Measurements from ENCODE around the gene CEP20.

CEP20 gene

DNA sequence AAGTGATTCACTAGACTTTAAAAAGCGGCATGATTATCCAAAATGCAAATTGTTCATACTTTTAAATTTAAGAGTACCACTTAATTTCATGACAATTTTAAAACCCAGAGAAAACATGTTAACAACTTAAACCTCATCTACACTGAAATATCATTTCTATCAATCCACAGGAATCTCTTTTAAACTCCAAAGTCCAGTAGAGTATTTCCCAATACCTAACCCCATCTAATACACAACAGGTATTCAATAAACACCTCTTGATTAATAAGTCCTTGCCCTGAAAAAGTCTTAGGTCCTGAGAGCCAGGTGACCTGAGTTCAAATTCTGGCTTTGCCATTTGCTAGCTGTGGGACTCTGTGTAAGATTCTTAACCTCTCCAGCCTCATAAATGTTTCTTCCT is 14.7 kb downstream of the CEP20 start:
- TF ChIP-seq, protein P1, sequence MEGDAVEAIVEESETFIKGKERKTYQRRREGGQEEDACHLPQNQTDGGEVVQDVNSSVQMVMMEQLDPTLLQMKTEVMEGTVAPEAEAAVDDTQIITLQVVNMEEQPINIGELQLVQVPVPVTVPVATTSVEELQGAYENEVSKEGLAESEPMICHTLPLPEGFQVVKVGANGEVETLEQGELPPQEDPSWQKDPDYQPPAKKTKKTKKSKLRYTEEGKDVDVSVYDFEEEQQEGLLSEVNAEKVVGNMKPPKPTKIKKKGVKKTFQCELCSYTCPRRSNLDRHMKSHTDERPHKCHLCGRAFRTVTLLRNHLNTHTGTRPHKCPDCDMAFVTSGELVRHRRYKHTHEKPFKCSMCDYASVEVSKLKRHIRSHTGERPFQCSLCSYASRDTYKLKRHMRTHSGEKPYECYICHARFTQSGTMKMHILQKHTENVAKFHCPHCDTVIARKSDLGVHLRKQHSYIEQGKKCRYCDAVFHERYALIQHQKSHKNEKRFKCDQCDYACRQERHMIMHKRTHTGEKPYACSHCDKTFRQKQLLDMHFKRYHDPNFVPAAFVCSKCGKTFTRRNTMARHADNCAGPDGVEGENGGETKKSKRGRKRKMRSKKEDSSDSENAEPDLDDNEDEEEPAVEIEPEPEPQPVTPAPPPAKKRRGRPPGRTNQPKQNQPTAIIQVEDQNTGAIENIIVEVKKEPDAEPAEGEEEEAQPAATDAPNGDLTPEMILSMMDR (conservative IDR thresholded peaks at IDR 0.05; ENCODE audit: low read length) = no peak
- no peak overlapping the region for H3K4me3 ChIP-seq (ENCODE audit: low read length)
- no peak for DNase-seq (ENCODE audit: low read depth)

DNA sequence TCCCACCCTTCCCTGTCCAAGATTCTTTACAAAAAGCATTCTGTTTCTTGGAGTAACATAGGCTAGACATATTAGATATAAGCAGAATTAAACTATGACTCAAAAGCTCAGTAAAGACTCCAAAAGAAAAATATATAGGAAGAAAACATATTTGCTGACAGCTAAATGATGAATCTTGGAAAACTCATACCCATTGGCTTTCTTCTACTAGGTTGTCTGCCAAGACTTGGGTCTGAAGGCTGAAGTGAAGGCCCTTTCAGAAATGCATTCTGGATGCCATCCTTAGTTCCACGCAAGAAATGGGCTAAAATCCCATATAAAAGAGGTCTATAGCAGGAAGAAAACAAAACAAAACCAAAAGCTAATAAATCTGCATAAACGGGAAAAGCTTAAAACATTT is 15.1 kb downstream of the CEP20 start:
- no peak for DNase-seq (ENCODE audit: low read depth)
- TF ChIP-seq, protein P1 (conservative IDR thresholded peaks at IDR 0.05; ENCODE audit: low read length) = no peak
- no peak overlapping the region for H3K4me3 ChIP-seq (ENCODE audit: low read length)

DNA sequence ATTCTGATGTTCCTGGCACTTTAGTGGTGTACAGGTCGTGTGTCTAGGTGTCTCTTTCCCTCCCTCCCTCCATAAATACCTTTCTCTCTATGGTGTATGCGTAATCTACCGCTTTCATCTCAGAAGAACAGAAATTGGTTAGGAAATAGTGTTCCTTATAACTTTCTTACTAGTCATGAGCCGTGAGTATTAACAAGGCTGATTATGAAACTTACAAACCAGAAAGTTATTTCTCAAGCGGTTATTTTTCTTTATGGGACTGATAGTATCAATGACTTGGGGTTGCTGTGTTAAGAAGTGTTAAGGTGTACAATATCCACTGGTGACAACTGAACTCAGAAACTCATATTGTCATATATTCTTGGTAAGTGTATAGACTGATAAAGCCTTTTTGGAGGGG is 18.4 kb downstream of the CEP20 start:
- DNase-seq (ENCODE audit: low read depth) = no peak
- no peak overlapping the region for H3K4me3 ChIP-seq (ENCODE audit: low read length)
- TF ChIP-seq, protein P1 (conservative IDR thresholded peaks at IDR 0.05; ENCODE audit: low read length) = no peak

DNA sequence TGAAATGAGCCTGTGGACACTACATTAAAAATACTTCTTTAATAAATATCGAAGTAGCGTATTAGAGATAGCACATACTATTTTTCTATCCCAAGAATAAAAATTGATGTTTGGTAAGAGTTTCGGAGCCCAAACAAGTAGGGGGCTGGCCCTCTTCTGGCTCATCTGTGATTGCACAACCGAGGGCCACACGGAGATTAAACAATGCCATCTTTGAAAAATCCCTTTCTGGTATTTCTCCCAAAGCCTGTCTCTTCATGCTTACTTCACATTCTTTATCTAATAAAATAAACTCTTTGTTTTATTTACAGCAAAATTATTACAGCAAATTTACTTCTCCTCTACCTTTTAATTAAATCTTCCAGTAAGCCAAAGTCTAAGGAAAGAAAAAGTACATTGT is 22.0 kb downstream of the CEP20 start:
- peak; percentile 51 for DNase-seq (ENCODE audit: low read depth)
- no peak overlapping the region for H3K4me3 ChIP-seq (ENCODE audit: low read length)
- TF ChIP-seq, protein P1 (conservative IDR thresholded peaks at IDR 0.05; ENCODE audit: low read length) = no peak

DNA sequence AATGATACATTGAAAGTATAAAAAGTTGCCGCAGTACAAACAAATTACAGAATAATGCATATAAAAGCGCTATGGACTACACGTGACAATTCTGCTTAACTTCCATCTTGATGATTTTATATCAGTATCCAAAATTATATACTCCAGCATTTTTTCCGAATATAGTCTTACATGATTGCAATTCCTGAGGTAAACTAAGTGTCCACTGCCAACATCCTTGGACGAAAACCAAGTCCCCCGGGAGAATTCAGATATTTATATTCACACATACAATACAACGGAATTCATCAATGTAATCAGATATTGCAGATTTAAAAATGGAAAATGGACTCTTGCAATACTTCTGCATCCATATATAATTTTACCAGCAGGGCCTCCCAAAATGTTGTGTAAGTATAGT is 22.7 kb downstream of the CEP20 start:
- DNase-seq (ENCODE audit: low read depth) = peak; percentile 58
- H3K4me3 ChIP-seq (ENCODE audit: low read length) = no peak overlapping the region
- TF ChIP-seq, protein P1 (conservative IDR thresholded peaks at IDR 0.05; ENCODE audit: low read length) = no peak

DNA sequence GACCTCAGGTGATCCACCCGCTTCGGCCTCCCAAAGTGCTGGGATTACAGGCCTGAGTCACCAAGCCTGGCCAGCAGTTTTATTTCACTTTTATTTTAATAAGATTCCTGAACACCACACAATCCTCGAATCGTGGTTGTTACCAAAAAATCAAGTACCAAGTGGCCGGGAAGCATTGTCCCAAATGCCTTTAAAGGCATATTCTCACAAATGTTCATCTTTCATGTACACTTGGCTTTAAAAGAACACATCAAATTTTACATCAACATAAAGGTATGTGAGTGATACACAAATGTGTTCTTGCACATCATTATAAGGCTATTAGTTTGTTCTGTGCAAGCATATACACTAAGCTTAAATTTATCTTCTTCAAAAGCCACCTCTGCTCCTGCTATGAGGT is 23.5 kb downstream of the CEP20 start:
- DNase-seq (ENCODE audit: low read depth) = no peak
- TF ChIP-seq, protein P1 (conservative IDR thresholded peaks at IDR 0.05; ENCODE audit: low read length) = no peak
- H3K4me3 ChIP-seq (ENCODE audit: low read length) = no peak overlapping the region

DNA sequence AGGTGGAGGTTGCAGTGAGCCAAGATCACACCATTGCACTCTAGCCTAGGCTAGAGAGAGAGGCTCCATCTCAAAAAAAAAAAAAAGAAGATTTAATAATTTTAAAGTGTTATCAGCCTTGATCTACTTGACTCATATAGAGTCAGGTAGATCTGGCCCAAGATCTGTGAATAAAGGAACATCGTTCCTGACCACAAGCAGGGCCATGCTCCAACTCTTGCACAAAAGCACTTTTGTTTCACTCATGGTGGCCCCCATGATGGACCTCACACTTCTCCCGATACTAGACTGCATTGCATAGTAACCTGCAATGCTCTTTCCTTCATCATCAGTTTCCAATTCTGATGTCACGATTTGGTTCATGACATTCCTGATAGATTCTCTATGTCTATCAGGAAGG is 26.4 kb downstream of the CEP20 start:
- H3K4me3 ChIP-seq (ENCODE audit: low read length) = no peak overlapping the region
- TF ChIP-seq, protein P1 (conservative IDR thresholded peaks at IDR 0.05; ENCODE audit: low read length) = no peak
- no peak for DNase-seq (ENCODE audit: low read depth)
